HCT116 (cell line): ENCODE results near the gene PCLO. TPM values are rescaled to one million over a fixed set of nuclear protein-coding genes. Genes with fewer than 3 reads are reported as not detected.

Experiments used
- ATAC-seq: fragments of 200-7000 bp; cut with Tn5 transposase; 2 replicates; pipeline ENCODE4 v1.9.1; 2020; ENCODE audit warnings: mild to moderate bottlenecking, moderate library complexity
- BruUV-seq: library from RNA; stranded (reverse); fragments of 400-500 nt; replicated peaks from 2 replicates; lab custom pipeline; 2021; lab: Mats Ljungman, UMichigan
- CTCF ChIA-PET: fragments of 300-600 bp; sonication (Branson Sonifier 250); formaldehyde crosslinking; loops from one replicate; lab custom pipeline; 2021; ENCODE audit warnings: antibody characterized with exemption; lab: Charles Lee
- POLR2A ChIA-PET: fragments of 300-600, 350-600 bp; sonication (Branson Sonifier 250); formaldehyde crosslinking; loops from one replicate; lab custom pipeline; 2021; ENCODE audit warnings: antibody characterized with exemption; lab: Charles Lee
- RAD21 ChIA-PET, 2 experiments: fragments of 300-600 bp; sonication (Branson Sonifier 250); formaldehyde crosslinking; loops; one replicate each; lab custom pipeline; 2023; ENCODE audit warnings: low total read pairs in 2 of 2; ENCODE audit not compliant: uncharacterized antibody in 2 of 2, unreplicated experiment in 2 of 2, low non-redundant PET in 1 of 2; lab: Charles Lee
- DNase-seq: peaks from one replicate; pipeline ENCODE4 v3.0.0-alpha.2; 2010; ENCODE audit warnings: low read depth, low spot score
- H2AFZ ChIP-seq: fragments of 200-600 bp; shearing (Covaris generic), sonication (generic); 2 replicates; pipeline ENCODE4 v1.6.1; 2017; ENCODE audit warnings: low read depth, mixed run types, mixed read lengths, antibody characterized with exemption, low read length; ENCODE audit not compliant: poor library complexity, severe bottlenecking
- H3K27ac ChIP-seq: 2 replicates; pipeline ENCODE4 v1.5.1; 2012; ENCODE audit warnings: low read depth, low read length
- H3K27me3 ChIP-seq: fragments of 200-600 bp; sonication (generic); 2 replicates; pipeline ENCODE4 v1.6.1; 2016; ENCODE audit warnings: mixed run types, low read length, mixed read lengths; ENCODE audit not compliant: insufficient read depth
- H3K36me3 ChIP-seq, 2 experiments: fragments of 200-500 bp in 1 of 2; fragments of 200-600 bp in 1 of 2; sonication (Bioruptor generic) in 1 of 2; sonication (generic) in 1 of 2; 2 replicates each; pipeline versions ENCODE4 v1.5.1 to v1.6.1; 2014 to 2016; ENCODE audit warnings: low read length in 2 of 2, inconsistent platforms in 1 of 2, mixed read lengths in 1 of 2, mixed run types in 1 of 2; ENCODE audit not compliant: insufficient read depth in 2 of 2, control insufficient read depth in 1 of 2
- H3K4me1 ChIP-seq, 2 experiments: fragments of 200-600 bp in 1 of 2; sonication (generic) in 1 of 2; 2 replicates each; pipeline versions ENCODE4 v1.5.1 to v1.6.1; 2012 to 2017; ENCODE audit warnings: low read length in 2 of 2, inconsistent platforms in 1 of 2, mild to moderate bottlenecking in 1 of 2, mixed read lengths in 1 of 2, mixed run types in 1 of 2, moderate library complexity in 1 of 2; ENCODE audit not compliant: insufficient read depth in 2 of 2, control insufficient read depth in 1 of 2
- H3K4me2 ChIP-seq: fragments of 200-600 bp; sonication (generic); 2 replicates; pipeline ENCODE4 v1.6.1; 2017; ENCODE audit warnings: mixed run types, low read length, mixed read lengths
- H3K4me3 ChIP-seq, 2 experiments: fragments of 200-600 bp in 1 of 2; sonication (generic) in 1 of 2; replicated peaks in 1 of 2; 2 replicates each; pipeline ENCODE4 v1.5.1; 2011 to 2016; ENCODE audit warnings: low read length in 2 of 2, control low read depth in 1 of 2, low read depth in 1 of 2, mild to moderate bottlenecking in 1 of 2, mixed read lengths in 1 of 2, mixed run types in 1 of 2
- H3K79me2 ChIP-seq: fragments of 200-600 bp; sonication (generic); 2 replicates; pipeline ENCODE4 v1.6.1; 2017; ENCODE audit warnings: mild to moderate bottlenecking, mixed run types, low read length, moderate library complexity, mixed read lengths; ENCODE audit not compliant: insufficient read depth
- H3K9ac ChIP-seq: fragments of 200-600 bp; sonication (generic); 2 replicates; pipeline ENCODE4 v1.6.1; 2016; ENCODE audit warnings: low read length, mixed read lengths
- H3K9me2 ChIP-seq: fragments of 200-600 bp; sonication (generic), shearing (Covaris generic); 2 replicates; pipeline ENCODE4 v1.6.1; 2017; ENCODE audit warnings: mixed run types, mild to moderate bottlenecking, moderate library complexity; ENCODE audit not compliant: insufficient read depth
- H3K9me3 ChIP-seq, 2 experiments: fragments of 200-500 bp in 1 of 2; fragments of 200-600 bp in 1 of 2; sonication (Bioruptor generic) in 1 of 2; sonication (generic) in 1 of 2; 2 replicates each; pipeline ENCODE4 v1.6.1; 2014 to 2017; ENCODE audit warnings: low read length in 2 of 2, mixed read lengths in 2 of 2, inconsistent platforms in 1 of 2, low read depth in 1 of 2, mild to moderate bottlenecking in 1 of 2, mixed run types in 1 of 2, moderate library complexity in 1 of 2; ENCODE audit not compliant: control insufficient read depth in 1 of 2, insufficient read depth in 1 of 2
- H4K20me1 ChIP-seq: fragments of 200-600 bp; sonication (generic), shearing (Covaris generic); 2 replicates; pipeline ENCODE4 v1.6.1; 2017; ENCODE audit warnings: mixed run types, mild to moderate bottlenecking, moderate library complexity; ENCODE audit not compliant: insufficient read depth
- ATF3 ChIP-seq: IDR thresholded peaks from 2 replicates; pipeline ENCODE4 v1.6.1; 2012
- CBX3 ChIP-seq: IDR thresholded peaks from 2 replicates; pipeline ENCODE4 v1.6.1; 2012; ENCODE audit warnings: low read depth
- ELF1 ChIP-seq: IDR thresholded peaks from 2 replicates; pipeline ENCODE4 v1.6.1; 2012; ENCODE audit warnings: low read depth, borderline replicate concordance
- POLR2A ChIP-seq: IDR thresholded peaks from 2 replicates; pipeline ENCODE4 v1.7.0; 2011; ENCODE audit warnings: borderline replicate concordance; ENCODE audit not compliant: insufficient read depth, insufficient read length; ENCODE audit errors: extremely low read depth
- POLR2AphosphoS5 ChIP-seq: IDR thresholded peaks from 2 replicates; pipeline ENCODE4 v1.6.1; 2011; ENCODE audit warnings: mild to moderate bottlenecking, low read depth, low read length, moderate library complexity
- RAD21 ChIP-seq: IDR thresholded peaks from 2 replicates; pipeline ENCODE4 v1.6.1; 2012; ENCODE audit warnings: low read depth, mild to moderate bottlenecking
- REST ChIP-seq: IDR thresholded peaks from 2 replicates; pipeline ENCODE4 v1.6.1; 2012; ENCODE audit warnings: low read depth
- SP1 ChIP-seq: IDR thresholded peaks from 2 replicates; pipeline ENCODE4 v1.6.1; 2012; ENCODE audit warnings: low read depth
- SRF ChIP-seq: IDR thresholded peaks from 2 replicates; pipeline ENCODE4 v1.6.1; 2012; ENCODE audit warnings: low read depth
- TCF7L2 ChIP-seq: IDR thresholded peaks from 2 replicates; pipeline ENCODE4 v1.7.0; 2011; ENCODE audit warnings: borderline replicate concordance, inconsistent platforms; ENCODE audit not compliant: insufficient read depth, insufficient read length; ENCODE audit errors: extremely low read depth
- ZBTB33 ChIP-seq: IDR thresholded peaks from 2 replicates; pipeline ENCODE4 v1.6.1; 2011; ENCODE audit warnings: mild to moderate bottlenecking, low read length, moderate library complexity; ENCODE audit not compliant: insufficient replicate concordance; ENCODE audit errors: extremely low read depth
- ZNF274 ChIP-seq: fragments of 200-500 bp; sonication (Bioruptor generic); IDR thresholded peaks from 2 replicates; pipeline ENCODE4 v1.6.1; 2014; ENCODE audit warnings: mild to moderate bottlenecking, low read depth, low read length, inconsistent platforms
- intact Hi-C: fragments of 100-400 bp; cut with micrococcal nuclease; formaldehyde crosslinking; loops from 2 replicates; pipeline ENCODE4 v1.10.0; 2022
- total RNA-seq: library from RNA; stranded (reverse); gene quantifications from one replicate; pipeline ENCODE4 v1.2.1, GENCODE V29; 2021; ENCODE audit not compliant: unreplicated experiment

PCLO gene
- total RNA-seq, 1 experiment from 2014 or later = 2.4 TPM

- Histone ChIP-seq H3K9me3 (no peaks in the 10 kb centered on the region), H3K27ac (no peak overlapping the region), H3K9me2 (no peaks in the 10 kb centered on the region), H3K4me1 (no peaks in the 10 kb centered on the region), H3K4me2 (no peak overlapping the region), H3K27me3 (no peaks in the 10 kb centered on the region), H3K9ac (no peak overlapping the region), H3K79me2 (no peaks in the 10 kb centered on the region), H2AFZ (no peak overlapping the region), H4K20me1 (no peaks in the 10 kb centered on the region), H3K4me3 (no peak overlapping the region), H3K36me3 (no peaks in the 10 kb centered on the region)
- no TSS peak for BruUV-seq
- ATAC-seq (no peak), DNase-seq (no peak)
- ChIA-PET CTCF (no interaction called here), RAD21 (no interaction called here), POLR2A (no interaction called here)
- intact Hi-C loops = no loop called here
- TF ChIP-seq SRF = no peak
- TF ChIP-seq RAD21 = no peak
- no peak for TF ChIP-seq ATF3
- TF ChIP-seq CBX3 = no peak
- no peak for TF ChIP-seq POLR2AphosphoS5
- no peak for TF ChIP-seq REST
- no peak for TF ChIP-seq ZBTB33
- no peak for TF ChIP-seq SP1
- no peak for TF ChIP-seq TCF7L2
- TF ChIP-seq POLR2A = no peak
- no peak for TF ChIP-seq ELF1
- TF ChIP-seq ZNF274 = no peak
Observed at GRCh38 chr7:83077328-83077727, 85.4 kb downstream of the PCLO start.
